Measurements from ENCODE around the gene ARL11.

The ARL11 gene

DNA sequence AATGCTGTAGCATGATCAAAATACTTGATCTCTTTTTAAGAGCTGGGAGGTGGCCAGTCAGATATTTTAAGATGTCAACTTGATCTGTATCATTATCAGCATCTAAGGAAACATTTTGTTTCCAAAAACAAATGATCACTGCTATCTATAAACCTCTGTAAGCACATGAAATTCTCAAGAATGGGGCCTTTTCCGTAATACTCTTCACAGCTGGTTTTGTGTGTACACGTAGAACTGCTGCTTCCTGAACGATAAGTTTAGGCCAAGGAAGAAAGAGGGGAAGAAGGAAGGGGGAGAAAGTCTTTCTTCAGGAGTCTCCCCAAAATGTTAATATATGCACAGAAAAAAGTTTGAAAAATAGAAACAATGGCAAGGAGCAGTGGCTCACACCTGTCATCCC is 25.7 kb downstream of the ARL11 start:
- Histone ChIP-seq H4K12ac (ENCODE audit: low read depth, low read length) (no peak overlapping the region), H2BK12ac (ENCODE audit: low read length) (no peak overlapping the region), H3K23ac (ENCODE audit: low read length) (no peak overlapping the region), H2AFZ (ENCODE audit: insufficient read depth, low read length, poor library complexity) (no peak overlapping the region), H3K79me2 (ENCODE audit: control insufficient read depth, insufficient read depth, low read length, poor library complexity) (no peaks in the 10 kb centered on the region), H3K14ac (ENCODE audit: low read length) (no peak overlapping the region), H3K4ac (ENCODE audit: low read depth, low read length) (no peak overlapping the region), H2BK5ac (ENCODE audit: low read depth, low read length, poor library complexity) (no peak overlapping the region), H3K4me3 (ENCODE audit: low read depth, low read length) (no peak overlapping the region), H3K27me3 (ENCODE audit: insufficient read depth, low read length) (no peaks in the 10 kb centered on the region), H2AK5ac (ENCODE audit: low read length) (no peak overlapping the region), H3K4me2 (ENCODE audit: low read length) (no peak overlapping the region), H3K9me3 (ENCODE audit: insufficient read depth, low read depth, low read length) (no peaks in the 10 kb centered on the region), H2BK120ac (ENCODE audit: insufficient read depth, low read length, poor library complexity) (no peak overlapping the region), H3K36me3 (ENCODE audit: control insufficient read depth in 1 of 2, insufficient read depth in 2 of 2, low read length in 2 of 2) (no peaks in the 10 kb centered on the region), H4K91ac (ENCODE audit: low read depth, low read length) (no peak overlapping the region), H3K4me1 (ENCODE audit: control insufficient read depth in 1 of 2, insufficient read depth in 2 of 2, low read length in 2 of 2) (no peaks in the 10 kb centered on the region), H3K9ac (ENCODE audit: low read length) (no peak overlapping the region), H3K79me1 (ENCODE audit: low read length) (no peaks in the 10 kb centered on the region), H4K8ac (ENCODE audit: low read depth, low read length) (no peak overlapping the region), H3K18ac (ENCODE audit: low read length) (no peak overlapping the region), H3K27ac (ENCODE audit: low read depth, low read length) (no peak overlapping the region)
- WGBS (ENCODE audit: extremely low coverage, insufficient coverage, insufficient read length), result no CpG with 5 or more reads among the region's 3 CpGs
- peak in 1 of 2 donors; percentile 14 for DNase-seq

DNA sequence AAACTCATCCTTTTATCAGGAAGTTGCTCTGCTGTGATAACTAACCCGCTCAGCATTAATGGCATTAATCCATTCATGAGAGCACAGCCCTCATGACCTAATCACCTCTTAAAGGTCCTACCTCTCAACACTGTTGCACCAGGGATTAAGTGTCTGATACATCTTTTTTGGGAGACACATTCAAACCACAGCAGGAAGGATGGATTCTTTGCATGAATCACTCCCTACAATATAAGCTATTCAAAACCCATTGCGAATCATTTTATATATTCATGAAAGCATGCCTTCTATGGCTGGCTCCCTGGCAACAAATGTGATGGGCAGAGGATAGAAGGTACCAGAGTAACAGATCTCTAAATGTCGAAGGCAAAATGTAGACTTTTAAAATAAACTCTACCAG is 27.6 kb downstream of the ARL11 start:
- WGBS (ENCODE audit: extremely low coverage, insufficient coverage, insufficient read length), result no CpG with 5 or more reads among the region's 3 CpGs
- H3K4me1 ChIP-seq (ENCODE audit: control insufficient read depth in 1 of 2, insufficient read depth in 2 of 2, low read length in 2 of 2), result no peaks in the 10 kb centered on the region
- H2BK12ac ChIP-seq (ENCODE audit: low read length), result no peak overlapping the region
- H3K9me3 ChIP-seq (ENCODE audit: insufficient read depth, low read depth, low read length), result no peaks in the 10 kb centered on the region
- no peak overlapping the region for H3K9ac ChIP-seq (ENCODE audit: low read length)
- H2AK5ac ChIP-seq (ENCODE audit: low read length), result no peak overlapping the region
- no peak overlapping the region for H3K14ac ChIP-seq (ENCODE audit: low read length)
- no peak overlapping the region for H2BK120ac ChIP-seq (ENCODE audit: insufficient read depth, low read length, poor library complexity)
- no peak overlapping the region for H3K27ac ChIP-seq (ENCODE audit: low read depth, low read length)
- H4K8ac ChIP-seq (ENCODE audit: low read depth, low read length), result no peak overlapping the region
- no peak overlapping the region for H4K12ac ChIP-seq (ENCODE audit: low read depth, low read length)
- no peak overlapping the region for H4K91ac ChIP-seq (ENCODE audit: low read depth, low read length)
- no peaks in the 10 kb centered on the region for H3K79me2 ChIP-seq (ENCODE audit: control insufficient read depth, insufficient read depth, low read length, poor library complexity)
- H3K27me3 ChIP-seq (ENCODE audit: insufficient read depth, low read length), result no peaks in the 10 kb centered on the region
- no peak overlapping the region for H3K23ac ChIP-seq (ENCODE audit: low read length)
- H2AFZ ChIP-seq (ENCODE audit: insufficient read depth, low read length, poor library complexity), result no peak overlapping the region
- no peak overlapping the region for H3K4me3 ChIP-seq (ENCODE audit: low read depth, low read length)
- no peak for DNase-seq
- no peak overlapping the region for H3K4ac ChIP-seq (ENCODE audit: low read depth, low read length)
- H3K4me2 ChIP-seq (ENCODE audit: low read length), result no peak overlapping the region
- no peak overlapping the region for H3K18ac ChIP-seq (ENCODE audit: low read length)
- peaks cover 0 to 3% of the 10 kb centered on the region in 2 experiments for H3K36me3 ChIP-seq (ENCODE audit: control insufficient read depth in 1 of 2, insufficient read depth in 2 of 2, low read length in 2 of 2)
- H2BK5ac ChIP-seq (ENCODE audit: low read depth, low read length, poor library complexity), result no peak overlapping the region
- H3K79me1 ChIP-seq (ENCODE audit: low read length), result no peaks in the 10 kb centered on the region

DNA sequence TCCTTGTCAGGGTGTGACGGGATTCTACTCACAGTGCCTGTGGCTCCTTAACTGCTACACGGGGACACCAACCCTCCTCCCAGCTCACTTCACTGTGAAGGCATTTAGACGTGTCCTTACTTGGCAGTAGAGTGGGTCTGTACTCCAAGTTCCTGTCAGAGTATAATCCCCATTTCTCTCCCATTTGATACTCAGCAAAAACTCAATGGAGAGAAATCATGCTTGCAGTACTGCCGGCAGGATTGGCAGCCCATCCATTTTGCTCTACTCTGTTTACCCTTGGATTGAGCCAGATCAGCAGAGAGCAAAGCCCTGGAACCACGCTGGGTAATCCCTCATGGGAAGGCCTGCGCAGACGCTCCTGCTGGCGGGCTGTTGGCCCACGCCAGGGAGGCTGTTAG is 28.9 kb downstream of the ARL11 start:
- Histone ChIP-seq H3K4me3 (ENCODE audit: low read depth, low read length) (no peak overlapping the region), H3K36me3 (ENCODE audit: control insufficient read depth in 1 of 2, insufficient read depth in 2 of 2, low read length in 2 of 2) (peaks cover 0 to 3% of the 10 kb centered on the region in 2 experiments), H3K4me2 (ENCODE audit: low read length) (no peak overlapping the region), H3K79me2 (ENCODE audit: control insufficient read depth, insufficient read depth, low read length, poor library complexity) (no peaks in the 10 kb centered on the region), H2BK120ac (ENCODE audit: insufficient read depth, low read length, poor library complexity) (no peak overlapping the region), H3K27ac (ENCODE audit: low read depth, low read length) (no peak overlapping the region), H2AFZ (ENCODE audit: insufficient read depth, low read length, poor library complexity) (no peak overlapping the region), H3K14ac (ENCODE audit: low read length) (no peak overlapping the region), H3K27me3 (ENCODE audit: insufficient read depth, low read length) (no peaks in the 10 kb centered on the region), H3K4me1 (ENCODE audit: control insufficient read depth in 1 of 2, insufficient read depth in 2 of 2, low read length in 2 of 2) (no peaks in the 10 kb centered on the region), H4K91ac (ENCODE audit: low read depth, low read length) (no peak overlapping the region), H3K9ac (ENCODE audit: low read length) (no peak overlapping the region), H3K23ac (ENCODE audit: low read length) (no peak overlapping the region), H4K12ac (ENCODE audit: low read depth, low read length) (no peak overlapping the region), H2BK5ac (ENCODE audit: low read depth, low read length, poor library complexity) (no peak overlapping the region), H3K4ac (ENCODE audit: low read depth, low read length) (no peak overlapping the region), H2BK12ac (ENCODE audit: low read length) (no peak overlapping the region), H2AK5ac (ENCODE audit: low read length) (no peak overlapping the region), H4K8ac (ENCODE audit: low read depth, low read length) (no peak overlapping the region), H3K79me1 (ENCODE audit: low read length) (no peaks in the 10 kb centered on the region), H3K18ac (ENCODE audit: low read length) (no peak overlapping the region), H3K9me3 (ENCODE audit: insufficient read depth, low read depth, low read length) (no peaks in the 10 kb centered on the region)
- DNase-seq, result no peak
- WGBS (ENCODE audit: extremely low coverage, insufficient coverage, insufficient read length), result no CpG with 5 or more reads among the region's 9 CpGs

DNA sequence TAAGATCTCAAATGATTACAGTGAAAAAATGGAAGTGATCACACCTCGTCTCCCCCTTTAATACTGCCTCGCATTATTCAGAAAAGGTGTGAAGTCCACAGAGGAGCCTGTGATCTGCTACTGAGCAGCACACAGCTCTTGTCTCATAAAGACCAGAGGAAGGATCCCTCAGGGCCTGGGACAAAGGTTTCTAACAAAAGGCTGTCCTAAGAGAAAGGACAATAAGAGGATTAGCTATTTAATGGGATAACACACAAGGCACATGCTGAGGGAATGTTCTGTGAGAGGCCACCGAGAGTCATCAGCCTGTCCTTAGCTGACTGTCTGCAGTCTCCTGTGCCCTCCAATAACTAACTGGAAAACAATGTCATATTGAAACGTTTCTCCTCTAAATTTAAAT is 36.3 kb downstream of the ARL11 start:
- H3K79me1 ChIP-seq (ENCODE audit: low read length), result no peaks in the 10 kb centered on the region
- no peak overlapping the region for H4K12ac ChIP-seq (ENCODE audit: low read depth, low read length)
- H3K9ac ChIP-seq (ENCODE audit: low read length), result no peak overlapping the region
- no peak overlapping the region for H4K91ac ChIP-seq (ENCODE audit: low read depth, low read length)
- H2BK120ac ChIP-seq (ENCODE audit: insufficient read depth, low read length, poor library complexity), result no peak overlapping the region
- no peaks in the 10 kb centered on the region for H3K4me1 ChIP-seq (ENCODE audit: control insufficient read depth in 1 of 2, insufficient read depth in 2 of 2, low read length in 2 of 2)
- H3K27me3 ChIP-seq (ENCODE audit: insufficient read depth, low read length), result no peaks in the 10 kb centered on the region
- no peak overlapping the region for H3K4ac ChIP-seq (ENCODE audit: low read depth, low read length)
- no peak overlapping the region for H3K27ac ChIP-seq (ENCODE audit: low read depth, low read length)
- no peak overlapping the region for H3K14ac ChIP-seq (ENCODE audit: low read length)
- H3K79me2 ChIP-seq (ENCODE audit: control insufficient read depth, insufficient read depth, low read length, poor library complexity), result no peaks in the 10 kb centered on the region
- DNase-seq, result no peak
- no peak overlapping the region for H3K4me3 ChIP-seq (ENCODE audit: low read depth, low read length)
- no peak overlapping the region for H2BK5ac ChIP-seq (ENCODE audit: low read depth, low read length, poor library complexity)
- H2AK5ac ChIP-seq (ENCODE audit: low read length), result no peak overlapping the region
- H3K4me2 ChIP-seq (ENCODE audit: low read length), result no peak overlapping the region
- H3K23ac ChIP-seq (ENCODE audit: low read length), result no peak overlapping the region
- no peak overlapping the region for H2AFZ ChIP-seq (ENCODE audit: insufficient read depth, low read length, poor library complexity)
- peaks cover 0 to 11% of the 10 kb centered on the region in 2 experiments for H3K36me3 ChIP-seq (ENCODE audit: control insufficient read depth in 1 of 2, insufficient read depth in 2 of 2, low read length in 2 of 2)
- WGBS (ENCODE audit: extremely low coverage, insufficient coverage, insufficient read length), result no CpG with 5 or more reads among the region's 4 CpGs
- H4K8ac ChIP-seq (ENCODE audit: low read depth, low read length), result no peak overlapping the region
- H3K9me3 ChIP-seq (ENCODE audit: insufficient read depth, low read depth, low read length), result peaks cover 2% of the 10 kb centered on the region
- H3K18ac ChIP-seq (ENCODE audit: low read length), result no peak overlapping the region
- H2BK12ac ChIP-seq (ENCODE audit: low read length), result no peak overlapping the region

All from trophoblast cell (in vitro differentiated cells and primary cell).